HEK293 (cell line): Measurements from ENCODE around the gene KRTAP9-7.

ENCODE experiments used
- CTCF ChIA-PET: fragments of 350-600 bp; formaldehyde crosslinking; extraction: SDS; loops from one replicate; lab custom pipeline; 2021; ENCODE audit warnings: antibody characterized with exemption; lab: Yijun Ruan, JAX
- POLR2A ChIA-PET: fragments of 300-600 bp; formaldehyde crosslinking; extraction: SDS; loops from one replicate; lab custom pipeline; 2020; ENCODE audit warnings: antibody characterized with exemption, inconsistent platforms; lab: Yijun Ruan, JAX
- H3K27ac ChIP-seq: fragments of 200-500 bp; sonication (Bioruptor generic); 2 replicates; pipeline ENCODE4 v1.5.1; 2014; ENCODE audit warnings: low read depth, low read length, control low read depth, inconsistent platforms; ENCODE audit errors: extremely low read depth
- H3K36me3 ChIP-seq, 2 experiments: fragments of 200-500 bp in 1 of 2; sonication (Bioruptor generic) in 1 of 2; 1 replicate in 1 of 2; 2 replicates in 1 of 2; pipeline ENCODE4 v1.5.1; 2014 to 2017; ENCODE audit warnings: inconsistent platforms in 2 of 2, low read length in 2 of 2; ENCODE audit not compliant: control insufficient read depth in 2 of 2, insufficient read depth in 1 of 2
- H3K4me1 ChIP-seq: fragments of 200-500 bp; sonication (Bioruptor generic); 2 replicates; pipeline ENCODE4 v1.5.1; 2014; ENCODE audit warnings: mild to moderate bottlenecking, low read length, inconsistent platforms; ENCODE audit not compliant: control insufficient read depth, insufficient read depth
- H3K4me3 ChIP-seq: 2 replicates; pipeline ENCODE4 v1.5.1; 2011; ENCODE audit warnings: low read depth, mild to moderate bottlenecking, control low read depth, low read length, moderate library complexity
- H3K9me3 ChIP-seq: fragments of 200-500 bp; sonication (Bioruptor generic); 2 replicates; pipeline ENCODE4 v1.5.1; 2014; ENCODE audit warnings: low read depth, low read length, inconsistent platforms; ENCODE audit not compliant: control insufficient read depth, insufficient read depth
- ZFHX2 ChIP-seq: fragments of 450-650 bp; formaldehyde crosslinking; conservative IDR thresholded peaks from 2 replicates; pipeline ENCODE4 v1.5.1; 2016; ENCODE audit warnings: missing biosample characterization, missing genetic modification characterization
- ZFP41 ChIP-seq: fragments of 450-650 bp; formaldehyde crosslinking; IDR thresholded peaks from 2 replicates; pipeline ENCODE4 v1.5.1; 2016; ENCODE audit warnings: missing biosample characterization, missing genetic modification characterization, borderline replicate concordance
- ZNF16 ChIP-seq: fragments of 450-650 bp; formaldehyde crosslinking; IDR thresholded peaks from 2 replicates; pipeline ENCODE4 v1.5.1; 2016; ENCODE audit warnings: low read depth, missing biosample characterization, missing genetic modification characterization
- ZNF169 ChIP-seq: fragments of 450-650 bp; formaldehyde crosslinking; IDR thresholded peaks from 2 replicates; pipeline ENCODE4 v1.5.1; 2016; ENCODE audit warnings: missing biosample characterization, missing genetic modification characterization
- ZNF175 ChIP-seq: fragments of 450-650 bp; formaldehyde crosslinking; IDR thresholded peaks from 2 replicates; pipeline ENCODE4 v1.5.1; 2016; ENCODE audit warnings: missing biosample characterization, missing genetic modification characterization
- ZNF211 ChIP-seq: fragments of 450-650 bp; formaldehyde crosslinking; IDR thresholded peaks from 2 replicates; pipeline ENCODE4 v1.5.1; 2016; ENCODE audit warnings: low read depth, missing biosample characterization, missing genetic modification characterization
- ZNF488 ChIP-seq: fragments of 450-650 bp; formaldehyde crosslinking; IDR thresholded peaks from 2 replicates; pipeline ENCODE4 v1.5.1; 2016; ENCODE audit warnings: missing biosample characterization, missing genetic modification characterization
- ZNF530 ChIP-seq: fragments of 450-650 bp; formaldehyde crosslinking; IDR thresholded peaks from 2 replicates; pipeline ENCODE4 v1.5.1; 2016; ENCODE audit warnings: low read depth, missing biosample characterization, missing genetic modification characterization
- ZNF560 ChIP-seq: fragments of 450-650 bp; formaldehyde crosslinking; IDR thresholded peaks from 2 replicates; pipeline ENCODE4 v1.5.1; 2017; ENCODE audit warnings: missing biosample characterization, missing genetic modification characterization, borderline replicate concordance
- ZNF580 ChIP-seq: fragments of 450-650 bp; formaldehyde crosslinking; IDR thresholded peaks from 2 replicates; pipeline ENCODE4 v1.5.1; 2016; ENCODE audit warnings: missing biosample characterization, missing genetic modification characterization
- ZNF626 ChIP-seq: fragments of 450-650 bp; sonication (Bioruptor Pico); formaldehyde crosslinking; IDR thresholded peaks from 2 replicates; pipeline ENCODE4 v1.5.1; 2018; ENCODE audit warnings: missing biosample characterization, missing genetic modification characterization, inconsistent platforms
- ZNF664 ChIP-seq: fragments of 450-650 bp; formaldehyde crosslinking; IDR thresholded peaks from 2 replicates; pipeline ENCODE4 v1.5.1; 2016; ENCODE audit warnings: missing biosample characterization, missing genetic modification characterization
- ZNF670 ChIP-seq: fragments of 450-650 bp; formaldehyde crosslinking; IDR thresholded peaks from 2 replicates; pipeline ENCODE4 v1.5.1; 2016; ENCODE audit warnings: missing biosample characterization, missing genetic modification characterization, low read depth
- ZNF701 ChIP-seq: fragments of 450-650 bp; formaldehyde crosslinking; IDR thresholded peaks from 2 replicates; pipeline ENCODE4 v1.5.1; 2016; ENCODE audit warnings: missing biosample characterization, missing genetic modification characterization
- ZNF704 ChIP-seq: fragments of 450-650 bp; formaldehyde crosslinking; IDR thresholded peaks from 2 replicates; pipeline ENCODE4 v1.5.1; 2016; ENCODE audit warnings: missing biosample characterization, missing genetic modification characterization
- ZNF747 ChIP-seq: fragments of 450-650 bp; formaldehyde crosslinking; IDR thresholded peaks from 2 replicates; pipeline ENCODE4 v1.5.1; 2016; ENCODE audit warnings: missing biosample characterization, missing genetic modification characterization
- ZNF776 ChIP-seq: fragments of 450-650 bp; formaldehyde crosslinking; IDR thresholded peaks from 2 replicates; pipeline ENCODE4 v1.5.0; 2017; ENCODE audit warnings: missing biosample characterization, missing genetic modification characterization, borderline replicate concordance
- ZNF791 ChIP-seq: fragments of 450-650 bp; formaldehyde crosslinking; IDR thresholded peaks from 2 replicates; pipeline ENCODE4 v1.5.1; 2016; ENCODE audit warnings: missing biosample characterization, missing genetic modification characterization
- TF ChIP-seq, protein P1 (sequence below): fragments of 450-650 bp; formaldehyde crosslinking; IDR thresholded peaks from 2 replicates; pipeline ENCODE4 v1.5.1; 2016; ENCODE audit warnings: missing biosample characterization, missing genetic modification characterization
- TF ChIP-seq, protein P2 (sequence below): fragments of 450-650 bp; formaldehyde crosslinking; IDR thresholded peaks from 2 replicates; pipeline ENCODE4 v1.5.1; 2016; ENCODE audit warnings: missing biosample characterization, missing genetic modification characterization

KRTAP9-7 gene

GRCh38 chr17:41296846-41297245, 21.3 kb downstream of the KRTAP9-7 start:
- ChIA-PET CTCF (no interaction called here), POLR2A (no interaction called here)
- no peaks in the 10 kb centered on the region for H3K36me3 ChIP-seq
- H3K4me3 ChIP-seq = no peak overlapping the region
- H3K4me1 ChIP-seq = no peaks in the 10 kb centered on the region
- no peak for TF ChIP-seq ZFP41 (tag by site-specific recombination)
- TF ChIP-seq ZNF175 (tag by site-specific recombination) = no peak
- TF ChIP-seq ZNF580 (tag by site-specific recombination) = no peak
- TF ChIP-seq, protein P1, sequence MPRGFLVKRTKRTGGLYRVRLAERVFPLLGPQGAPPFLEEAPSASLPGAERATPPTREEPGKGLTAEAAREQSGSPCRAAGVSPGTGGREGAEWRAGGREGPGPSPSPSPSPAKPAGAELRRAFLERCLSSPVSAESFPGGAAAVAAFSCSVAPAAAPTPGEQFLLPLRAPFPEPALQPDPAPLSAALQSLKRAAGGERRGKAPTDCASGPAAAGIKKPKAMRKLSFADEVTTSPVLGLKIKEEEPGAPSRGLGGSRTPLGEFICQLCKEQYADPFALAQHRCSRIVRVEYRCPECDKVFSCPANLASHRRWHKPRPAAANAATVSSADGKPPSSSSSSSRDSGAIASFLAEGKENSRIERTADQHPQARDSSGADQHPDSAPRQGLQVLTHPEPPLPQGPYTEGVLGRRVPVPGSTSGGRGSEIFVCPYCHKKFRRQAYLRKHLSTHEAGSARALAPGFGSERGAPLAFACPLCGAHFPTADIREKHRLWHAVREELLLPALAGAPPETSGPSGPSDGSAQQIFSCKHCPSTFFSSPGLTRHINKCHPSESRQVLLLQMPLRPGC (tag by site-specific recombination) = no peak
- no peak for TF ChIP-seq ZNF16 (tag by site-specific recombination)
- no peak for TF ChIP-seq ZNF488
- no peak for TF ChIP-seq ZNF776 (tag by site-specific recombination)
- TF ChIP-seq ZNF211 = no peak
- no peak for TF ChIP-seq ZNF701 (tag by site-specific recombination)
- no peak for TF ChIP-seq ZNF664 (tag by site-specific recombination)
- TF ChIP-seq ZNF704 (tag by site-specific recombination) = no peak
- no peak for TF ChIP-seq ZNF670 (tag by site-specific recombination)
- no peak for TF ChIP-seq ZNF747 (tag by site-specific recombination)
- TF ChIP-seq ZNF560 (tag by site-specific recombination) = no peak
- TF ChIP-seq ZNF626 = no peak
- TF ChIP-seq, protein P2, sequence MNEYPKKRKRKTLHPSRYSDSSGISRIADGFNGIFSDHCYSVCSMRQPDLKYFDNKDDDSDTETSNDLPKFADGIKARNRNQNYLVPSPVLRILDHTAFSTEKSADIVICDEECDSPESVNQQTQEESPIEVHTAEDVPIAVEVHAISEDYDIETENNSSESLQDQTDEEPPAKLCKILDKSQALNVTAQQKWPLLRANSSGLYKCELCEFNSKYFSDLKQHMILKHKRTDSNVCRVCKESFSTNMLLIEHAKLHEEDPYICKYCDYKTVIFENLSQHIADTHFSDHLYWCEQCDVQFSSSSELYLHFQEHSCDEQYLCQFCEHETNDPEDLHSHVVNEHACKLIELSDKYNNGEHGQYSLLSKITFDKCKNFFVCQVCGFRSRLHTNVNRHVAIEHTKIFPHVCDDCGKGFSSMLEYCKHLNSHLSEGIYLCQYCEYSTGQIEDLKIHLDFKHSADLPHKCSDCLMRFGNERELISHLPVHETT (tag by site-specific recombination) = no peak
- no peak for TF ChIP-seq ZNF169
- TF ChIP-seq ZFHX2 = no peak
- TF ChIP-seq ZNF530 (tag by site-specific recombination) = no peak
- H3K9me3 ChIP-seq = no peaks in the 10 kb centered on the region
- H3K27ac ChIP-seq = no peak overlapping the region

- Histone ChIP-seq H3K36me3 (no peaks in the 10 kb centered on the region), H3K9me3 (no peaks in the 10 kb centered on the region), H3K4me3 (no peak overlapping the region), H3K4me1 (no peaks in the 10 kb centered on the region), H3K27ac (no peak overlapping the region)
- no peak for TF ChIP-seq ZNF791 (tag by site-specific recombination)
- ChIA-PET CTCF (no interaction called here), POLR2A (no interaction called here)
These were observed 23.1 kb downstream of the KRTAP9-7 start for GRCh38 chr17:41298458-41299135.
